Activated CD8-positive, alpha-beta memory T cell treated with anti-CD3 and anti-CD28 coated beads, Interleukin-2, amount 50 U/mL, for 24 hours (primary cell): ENCODE results near the gene MATCAP1.

Experiments used
- DNase-seq: peaks from one replicate; pipeline ENCODE4 v3.0.0-alpha.2; 2020; ENCODE audit errors: extremely low read depth

The MATCAP1 gene

GRCh38 chr16:67156143-67156844, 27.5 kb downstream of the MATCAP1 start:
- no peak for DNase-seq

GRCh38 chr16:67155295-67156142, 28.2 kb downstream of the MATCAP1 start:
- no peak for DNase-seq

GRCh38 chr16:67154578-67155294, 29.0 kb downstream of the MATCAP1 start:
- no peak for DNase-seq

- no peak for DNase-seq
These were observed 32.2 kb downstream of the MATCAP1 start for GRCh38 chr16:67151431-67152097.

- DNase-seq = no peak
These were observed 32.8 kb downstream of the MATCAP1 start, which contains the start of gene B3GNT9 for GRCh38 chr16:67150833-67151396. TSS of gene B3GNT9 (minus strand) at chr16:67150998. CDS start at chr16:67150485, 513 bp downstream.

GRCh38 chr16:67150047-67150832, 33.5 kb downstream of the MATCAP1 start:
- no peak for DNase-seq

GRCh38 chr16:67149276-67150046, 34.3 kb downstream of the MATCAP1 start:
- no peak for DNase-seq

GRCh38 chr16:67148656-67149275, 35.0 kb downstream of the MATCAP1 start:
- no peak for DNase-seq

- DNase-seq = no peak
These were observed 35.5 kb downstream of the MATCAP1 start for GRCh38 chr16:67148221-67148620.

GRCh38 chr16:67147437-67148140, 36.2 kb downstream of the MATCAP1 start:
- DNase-seq = no peak

GRCh38 chr16:67146523-67147357, 37.0 kb downstream of the MATCAP1 start:
- no peak for DNase-seq

- DNase-seq = no peak
These were observed 38.0 kb downstream of the MATCAP1 start for GRCh38 chr16:67145746-67146145.

GRCh38 chr16:67144943-67145342, 38.8 kb downstream of the MATCAP1 start:
- DNase-seq = no peak

GRCh38 chr16:67142342-67142741, 41.4 kb downstream of the MATCAP1 start:
- DNase-seq = no peak

- DNase-seq = no peak
These were observed 42.4 kb downstream of the MATCAP1 start for GRCh38 chr16:67141391-67141790.

GRCh38 chr16:67137605-67138004, 46.2 kb downstream of the MATCAP1 start:
- DNase-seq = no peak

- DNase-seq = no peak
These were observed 54.3 kb downstream of the MATCAP1 start for GRCh38 chr16:67129422-67129821.

GRCh38 chr16:67128887-67129286, 54.9 kb downstream of the MATCAP1 start:
- DNase-seq = no peak
